GM12801 (cell line): ENCODE measurements around the gene AQP2.

ENCODE experiments used
- TF ChIP-seq, protein P1 (sequence below): IDR thresholded peaks from one replicate; pipeline ENCODE4 v1.5.1; 2011; ENCODE audit warnings: control low read depth; ENCODE audit not compliant: insufficient read length; ENCODE audit errors: extremely low read depth

Gene AQP2

DNA sequence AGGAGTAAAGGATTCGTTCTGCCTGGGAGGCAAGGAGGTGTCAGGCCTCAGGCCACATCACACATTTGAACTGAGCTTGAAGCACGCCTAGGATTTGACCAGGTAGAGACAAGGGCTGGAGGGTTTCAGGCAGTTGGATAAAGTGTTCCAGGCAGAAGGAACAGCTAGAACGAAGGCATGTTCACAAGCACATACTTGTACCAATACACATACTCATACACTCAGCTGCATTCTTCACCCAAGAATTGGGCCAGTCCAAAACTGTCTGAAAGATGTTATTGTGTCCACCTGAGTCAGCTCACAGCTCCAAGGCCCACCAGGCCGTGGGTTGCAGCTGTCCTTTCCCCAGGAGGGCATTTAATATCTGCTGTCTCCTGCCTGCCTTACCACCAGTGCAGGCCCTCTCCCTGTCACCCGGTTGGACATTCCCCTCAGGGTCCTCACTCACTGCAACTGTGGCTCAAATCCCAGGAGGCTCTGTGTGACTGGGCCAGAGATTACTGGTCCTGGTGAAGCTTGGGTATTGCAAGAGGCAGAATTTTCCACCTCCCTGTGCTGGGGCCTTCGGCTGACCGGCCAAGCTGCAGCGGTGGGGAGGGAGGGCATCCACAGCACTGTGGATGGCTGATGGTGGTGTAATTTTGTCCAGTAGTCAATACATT lies 12.8 kb upstream of the AQP2 start:
- TF ChIP-seq, protein P1, sequence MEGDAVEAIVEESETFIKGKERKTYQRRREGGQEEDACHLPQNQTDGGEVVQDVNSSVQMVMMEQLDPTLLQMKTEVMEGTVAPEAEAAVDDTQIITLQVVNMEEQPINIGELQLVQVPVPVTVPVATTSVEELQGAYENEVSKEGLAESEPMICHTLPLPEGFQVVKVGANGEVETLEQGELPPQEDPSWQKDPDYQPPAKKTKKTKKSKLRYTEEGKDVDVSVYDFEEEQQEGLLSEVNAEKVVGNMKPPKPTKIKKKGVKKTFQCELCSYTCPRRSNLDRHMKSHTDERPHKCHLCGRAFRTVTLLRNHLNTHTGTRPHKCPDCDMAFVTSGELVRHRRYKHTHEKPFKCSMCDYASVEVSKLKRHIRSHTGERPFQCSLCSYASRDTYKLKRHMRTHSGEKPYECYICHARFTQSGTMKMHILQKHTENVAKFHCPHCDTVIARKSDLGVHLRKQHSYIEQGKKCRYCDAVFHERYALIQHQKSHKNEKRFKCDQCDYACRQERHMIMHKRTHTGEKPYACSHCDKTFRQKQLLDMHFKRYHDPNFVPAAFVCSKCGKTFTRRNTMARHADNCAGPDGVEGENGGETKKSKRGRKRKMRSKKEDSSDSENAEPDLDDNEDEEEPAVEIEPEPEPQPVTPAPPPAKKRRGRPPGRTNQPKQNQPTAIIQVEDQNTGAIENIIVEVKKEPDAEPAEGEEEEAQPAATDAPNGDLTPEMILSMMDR, result no peak

DNA sequence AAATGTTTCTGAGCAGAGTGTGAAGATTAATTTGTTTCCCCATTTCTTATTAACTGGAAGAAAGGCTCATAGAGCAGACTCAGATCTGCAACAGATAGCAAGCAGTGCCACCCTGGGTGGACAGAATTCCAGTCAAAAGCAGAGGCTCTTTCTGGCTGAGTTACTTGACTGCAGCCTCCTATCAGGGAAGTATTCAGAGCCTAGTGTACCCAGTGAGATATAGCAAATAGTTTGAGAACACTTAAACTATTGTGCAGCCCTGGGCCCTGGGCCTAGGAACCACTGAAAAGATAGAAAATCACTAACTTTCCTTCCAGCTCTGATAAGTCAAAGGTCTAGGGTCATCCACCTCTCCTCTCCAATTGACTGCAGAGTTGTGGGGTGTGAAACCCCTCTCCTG lies 11.2 kb upstream of the AQP2 start:
- TF ChIP-seq, protein P1, result no peak

DNA sequence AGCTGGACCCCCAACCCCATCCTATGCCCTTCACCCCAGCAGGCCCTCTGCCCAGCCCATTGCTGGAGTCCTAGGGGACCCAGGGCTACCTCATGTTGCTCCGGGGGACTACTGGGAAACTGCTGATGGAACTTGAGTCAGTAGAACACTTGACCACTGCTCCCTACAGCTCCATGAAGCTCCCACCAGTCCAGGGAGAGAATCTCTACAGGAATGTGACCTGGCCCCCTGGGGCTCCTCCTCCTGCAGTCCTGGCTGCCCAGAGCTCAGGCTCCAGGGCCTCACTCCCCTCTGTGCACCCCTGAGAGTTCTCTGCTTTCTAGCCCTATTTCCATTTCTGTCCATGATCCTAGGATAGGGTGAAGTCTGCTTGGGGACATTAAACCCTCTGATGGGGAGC lies 10.8 kb upstream of the AQP2 start:
- TF ChIP-seq, protein P1, result no peak

DNA sequence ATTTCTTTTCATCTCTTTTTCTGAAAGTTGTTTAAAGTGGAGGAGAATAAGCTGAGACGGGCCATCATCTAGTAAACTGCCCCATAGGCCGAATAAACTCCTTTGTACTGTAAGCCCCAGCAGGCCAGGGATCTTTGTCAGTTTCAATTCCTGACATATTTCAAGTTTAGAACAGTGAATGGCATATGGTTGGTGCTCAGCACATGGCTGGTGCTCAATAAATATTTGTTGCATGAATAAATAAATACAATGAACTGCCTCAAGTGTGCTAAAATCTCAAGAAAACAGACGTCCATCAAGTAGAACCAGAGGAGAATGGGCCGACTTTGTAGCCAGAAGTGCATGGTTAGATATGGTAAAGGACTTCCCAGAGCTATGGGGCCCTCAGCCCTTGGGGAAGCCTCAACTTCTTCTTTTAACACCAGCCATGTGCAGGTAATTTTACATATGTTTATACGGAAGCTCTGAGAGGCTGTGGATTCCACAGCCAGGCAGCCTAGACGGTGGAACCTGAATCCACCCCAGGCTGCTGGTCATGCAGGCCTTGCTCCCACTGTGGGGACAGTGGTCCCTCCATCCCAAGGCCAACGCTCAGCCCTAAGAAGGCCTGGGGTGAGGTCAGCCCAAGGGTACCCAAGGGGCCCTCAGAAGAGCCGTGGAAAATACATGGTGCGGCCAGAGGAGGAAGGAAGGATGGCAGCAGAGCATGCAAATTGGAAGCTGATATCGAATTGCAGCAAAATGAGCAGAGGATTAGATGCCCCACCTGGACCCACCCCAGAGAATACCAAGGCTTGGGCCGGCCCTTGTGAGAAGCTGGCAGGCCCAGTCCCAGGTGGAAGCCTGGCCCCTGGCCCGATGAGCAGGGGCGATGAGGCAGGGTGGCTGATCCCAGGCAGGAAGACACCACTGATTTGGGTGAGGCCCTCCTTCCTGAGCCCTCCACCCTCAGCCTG lies 8.7 kb upstream of the AQP2 start:
- TF ChIP-seq, protein P1, result no peak

DNA sequence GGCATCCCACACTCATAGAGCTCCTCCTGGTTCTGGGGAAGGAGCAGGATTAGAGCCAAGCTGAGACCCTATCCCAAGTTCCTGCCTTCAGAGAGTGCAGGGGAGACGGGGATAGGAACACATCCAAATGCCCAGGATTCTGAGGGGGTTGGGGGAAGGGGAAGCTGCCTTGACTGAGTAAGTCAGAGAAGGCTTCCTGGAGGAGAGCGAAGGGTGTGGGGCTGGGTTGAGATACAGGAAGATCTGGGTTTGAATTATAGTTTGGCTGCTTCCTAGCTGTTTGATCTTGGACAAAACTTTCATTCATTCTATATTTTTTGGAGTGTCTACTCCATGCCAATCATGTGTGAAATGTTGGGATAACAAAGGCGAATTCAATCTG lies 8.0 kb upstream of the AQP2 start:
- TF ChIP-seq, protein P1, result no peak

DNA sequence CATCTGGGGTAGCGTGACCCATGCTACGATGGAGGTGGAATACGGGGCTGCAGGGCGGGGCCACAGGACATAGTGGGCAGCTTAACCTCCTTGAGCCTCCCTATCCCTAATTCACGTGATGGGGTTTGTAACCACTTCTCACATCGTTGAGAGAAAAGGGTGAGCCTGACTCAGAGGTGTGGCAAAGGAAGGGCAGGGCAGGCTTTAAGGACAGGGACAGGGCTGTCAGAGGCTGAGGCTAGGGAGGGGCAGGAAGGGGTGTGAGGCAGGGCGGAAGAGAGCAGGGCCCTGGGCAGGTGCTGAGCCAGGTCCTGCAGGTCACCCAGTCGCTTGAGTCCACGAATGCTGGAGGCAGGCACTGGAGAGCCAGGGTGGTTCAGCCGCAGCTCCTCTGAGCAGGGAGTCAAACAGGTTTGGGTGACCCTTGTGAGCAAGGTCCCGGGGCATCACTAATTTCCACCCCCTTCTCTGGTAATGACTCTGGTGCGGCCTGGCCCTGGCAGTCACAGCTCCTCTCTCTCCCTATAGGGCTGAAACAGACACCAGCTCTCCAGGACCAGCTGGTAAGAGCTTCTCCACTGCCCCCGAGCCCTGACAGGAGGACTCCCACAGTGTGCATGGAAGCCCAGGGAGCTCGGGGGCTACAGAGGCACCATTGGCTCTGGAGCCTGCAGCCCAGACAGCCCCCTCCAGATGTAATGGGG lies 7.5 kb upstream of the AQP2 start:
- TF ChIP-seq, protein P1, result no peak

DNA sequence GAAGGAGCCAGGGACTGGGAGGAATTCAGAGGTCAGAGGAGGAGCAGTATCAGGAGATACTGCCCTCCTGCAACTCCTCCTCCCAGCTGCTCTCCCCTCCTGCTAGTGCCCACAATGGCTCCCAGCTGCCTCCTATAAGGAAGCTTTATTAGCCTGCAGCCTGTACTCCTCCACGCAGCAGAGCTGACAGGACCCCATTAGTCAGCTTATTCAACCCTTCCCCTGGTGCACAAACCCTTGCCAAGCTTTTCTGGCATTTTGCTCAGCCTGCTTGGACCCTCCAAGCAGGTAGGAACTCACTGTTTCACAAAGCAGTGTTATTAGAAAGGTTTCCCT lies 6.9 kb upstream of the AQP2 start:
- TF ChIP-seq, protein P1, result no peak
